Measurements from ENCODE around the gene KRTAP4-3.
"Not testable (repeated sequence)": the region's sequence is repeated elsewhere in the genome, so short reads cannot be mapped to it uniquely, and the experiment has no call there.

Gene KRTAP4-3

GRCh38 chr17:41151525-41151924, 16.5 kb downstream of the KRTAP4-3 start:
- DNase-seq (ENCODE audit: low spot score) = no peak

GRCh38 chr17:41150026-41150425, 18.0 kb downstream of the KRTAP4-3 start:
- no peak for DNase-seq (ENCODE audit: low spot score)

- DNase-seq (ENCODE audit: low spot score) = no peak
These were observed 18.4 kb downstream of the KRTAP4-3 start, which contains the start of gene KRTAP4-5 for GRCh38 chr17:41149652-41149985. Gene KRTAP4-5, minus strand, starts transcription at chr17:41149825. Its CDS starts 58 bp downstream, at chr17:41149767.

GRCh38 chr17:41148971-41149651, 18.9 kb downstream of the KRTAP4-3 start:
- not testable (repeated sequence) for DNase-seq (ENCODE audit: low spot score)

GRCh38 chr17:41147531-41148204, 20.4 kb downstream of the KRTAP4-3 start:
- no peak for DNase-seq (ENCODE audit: low spot score)

GRCh38 chr17:41145261-41145660, 22.8 kb downstream of the KRTAP4-3 start:
- DNase-seq (ENCODE audit: low spot score) = no peak

- DNase-seq (ENCODE audit: low spot score) = no peak
These were observed 23.2 kb downstream of the KRTAP4-3 start for GRCh38 chr17:41144846-41145245.

GRCh38 chr17:41141361-41141760, 26.7 kb downstream of the KRTAP4-3 start:
- DNase-seq (ENCODE audit: low spot score) = no peak

GRCh38 chr17:41140360-41141131, 27.5 kb downstream of the KRTAP4-3 start, which contains the start of gene KRTAP4-6:
Gene KRTAP4-6, minus strand, starts transcription at chr17:41140544. Its CDS starts 57 bp downstream, at chr17:41140487.
- DNase-seq (ENCODE audit: low spot score) = no peak

- not testable (repeated sequence) for DNase-seq (ENCODE audit: low spot score)
These were observed 28.2 kb downstream of the KRTAP4-3 start for GRCh38 chr17:41139865-41140264.

GRCh38 chr17:41133880-41134735, 33.9 kb downstream of the KRTAP4-3 start:
- no peak for DNase-seq (ENCODE audit: low spot score)

GRCh38 chr17:41131979-41132378, 36.0 kb downstream of the KRTAP4-3 start:
- DNase-seq (ENCODE audit: low spot score) = no peak

GRCh38 chr17:41127371-41127770, 40.6 kb downstream of the KRTAP4-3 start:
- DNase-seq (ENCODE audit: low spot score) = no peak

- no peak for DNase-seq (ENCODE audit: low spot score)
These were observed 41.6 kb downstream of the KRTAP4-3 start for GRCh38 chr17:41126412-41126811.

GRCh38 chr17:41125064-41125463, 43.0 kb downstream of the KRTAP4-3 start:
- DNase-seq (ENCODE audit: low spot score) = no peak

GRCh38 chr17:41123991-41124371, 44.0 kb downstream of the KRTAP4-3 start, which contains the start of gene KRTAP4-12:
Gene KRTAP4-12, minus strand, starts transcription at chr17:41124182. Its CDS starts 60 bp downstream, at chr17:41124122.
- DNase-seq (ENCODE audit: low spot score) = not testable (repeated sequence)

- DNase-seq (ENCODE audit: low spot score) = not testable (repeated sequence)
These were observed 44.6 kb downstream of the KRTAP4-3 start for GRCh38 chr17:41123292-41123990.

GRCh38 chr17:41121742-41122141, 46.3 kb downstream of the KRTAP4-3 start:
- DNase-seq (ENCODE audit: low spot score) = no peak

GRCh38 chr17:41119696-41120690, 48.0 kb downstream of the KRTAP4-3 start:
- peak; percentile 25 for DNase-seq (ENCODE audit: low spot score)

- no peak for DNase-seq (ENCODE audit: low spot score)
These were observed 49.3 kb downstream of the KRTAP4-3 start for GRCh38 chr17:41118721-41119120.

Data from pons (tissue), 1 donor.